IMR-90 (cell line): ENCODE data around the gene ZBTB32. TPM values are rescaled to one million over a fixed set of nuclear protein-coding genes. Genes with fewer than 3 reads are reported as not detected.

ENCODE experiments used
- ATAC-seq: fragments of 200-7000 bp; cut with Tn5 transposase; 2 replicates; pipeline ENCODE4 v1.9.1; 2020; ENCODE audit warnings: low read depth, mild to moderate bottlenecking, moderate library complexity
- BruUV-seq: library from RNA; stranded (reverse); fragments of 400-500 nt; replicated peaks from 2 replicates; lab custom pipeline; 2021; lab: Mats Ljungman, UMichigan
- CTCF ChIA-PET: fragments of 300-600 bp; formaldehyde crosslinking; extraction: SDS; loops from one replicate; lab custom pipeline; 2021; ENCODE audit warnings: antibody characterized with exemption; lab: Yijun Ruan, JAX
- POLR2A ChIA-PET: fragments of 300-600 bp; sonication (Branson Sonifier 250); formaldehyde crosslinking; loops from one replicate; lab custom pipeline; 2022; ENCODE audit warnings: antibody characterized with exemption; ENCODE audit not compliant: unreplicated experiment; lab: Charles Lee
- DNase-seq: peaks from one replicate; pipeline ENCODE4 v3.0.0; 2013
- H2AFZ ChIP-seq: replicated peaks from 2 replicates; pipeline ENCODE3; 2013; ENCODE audit warnings: low read length, mild to moderate bottlenecking; ENCODE audit not compliant: poor library complexity
- H2AK5ac ChIP-seq: 2 replicates; pipeline ENCODE4 v1.6.1; 2013; ENCODE audit warnings: low read depth, low read length, inconsistent platforms
- H2AK9ac ChIP-seq: replicated peaks from 2 replicates; pipeline ENCODE3; 2013; ENCODE audit warnings: mild to moderate bottlenecking, low read depth, low read length, moderate library complexity; ENCODE audit not compliant: poor library complexity
- H2BK120ac ChIP-seq: 2 replicates; pipeline ENCODE4 v1.6.1; 2013; ENCODE audit warnings: low read depth, low read length, inconsistent platforms
- H2BK15ac ChIP-seq: 3 replicates; pipeline ENCODE4 v1.6.1; 2013; ENCODE audit warnings: low read depth, low read length, inconsistent platforms
- H2BK20ac ChIP-seq: 2 replicates; pipeline ENCODE4 v1.6.1; 2013; ENCODE audit warnings: low read depth, mild to moderate bottlenecking, inconsistent platforms, low read length, moderate library complexity
- H2BK5ac ChIP-seq: 2 replicates; pipeline ENCODE4 v1.6.1; 2013; ENCODE audit warnings: mild to moderate bottlenecking, low read depth, low read length, inconsistent platforms; ENCODE audit not compliant: poor library complexity, severe bottlenecking
- H3K14ac ChIP-seq: replicated peaks from 2 replicates; pipeline ENCODE4 v1.6.1; 2013; ENCODE audit warnings: low read depth, low read length, inconsistent platforms
- H3K18ac ChIP-seq: 2 replicates; pipeline ENCODE4 v1.6.1; 2013; ENCODE audit warnings: low read depth, low read length, control low read depth
- H3K23ac ChIP-seq: 2 replicates; pipeline ENCODE4 v1.6.1; 2013; ENCODE audit warnings: low read depth, low read length, inconsistent platforms
- H3K27ac ChIP-seq: 2 replicates; pipeline ENCODE4 v1.5.1; 2013; ENCODE audit warnings: mild to moderate bottlenecking, control low read depth, low read length; ENCODE audit not compliant: insufficient read depth
- H3K27me3 ChIP-seq: 2 replicates; pipeline ENCODE4 v1.6.1; 2013; ENCODE audit warnings: low read length; ENCODE audit not compliant: control insufficient read depth, insufficient read depth
- H3K36me3 ChIP-seq: 2 replicates; pipeline ENCODE4 v1.6.1; 2013; ENCODE audit warnings: low read length, mixed read lengths; ENCODE audit not compliant: control insufficient read depth, insufficient read depth
- H3K4ac ChIP-seq: 2 replicates; pipeline ENCODE4 v1.6.1; 2013; ENCODE audit warnings: low read depth, low read length, inconsistent platforms
- H3K4me1 ChIP-seq: 2 replicates; pipeline ENCODE4 v1.6.1; 2013; ENCODE audit warnings: low read length, mixed read lengths; ENCODE audit not compliant: control insufficient read depth, insufficient read depth
- H3K4me2 ChIP-seq: 2 replicates; pipeline ENCODE4 v1.6.1; 2013; ENCODE audit warnings: low read depth, mild to moderate bottlenecking, control low read depth, low read length, moderate library complexity
- H3K4me3 ChIP-seq: 2 replicates; pipeline ENCODE4 v1.5.1; 2013; ENCODE audit warnings: low read depth, mild to moderate bottlenecking, control low read depth, low read length, moderate library complexity; ENCODE audit not compliant: insufficient read depth
- H3K56ac ChIP-seq: 2 replicates; pipeline ENCODE4 v1.6.1; 2013; ENCODE audit warnings: low read length, inconsistent platforms; ENCODE audit not compliant: insufficient read depth; ENCODE audit errors: extremely low read depth
- H3K79me1 ChIP-seq, 2 experiments: 2 replicates each; pipeline ENCODE4 v1.6.1; 2013; ENCODE audit warnings: low read length in 2 of 2, inconsistent platforms in 1 of 2, low read depth in 1 of 2
- H3K9ac ChIP-seq: 2 replicates; pipeline ENCODE4 v1.6.1; 2013; ENCODE audit warnings: low read depth, low read length, control low read depth
- H3K9me1 ChIP-seq: 2 replicates; pipeline ENCODE4 v1.6.1; 2013; ENCODE audit warnings: low read length, inconsistent platforms; ENCODE audit not compliant: insufficient read depth
- H3K9me3 ChIP-seq: 2 replicates; pipeline ENCODE4 v1.6.1; 2013; ENCODE audit warnings: low read length; ENCODE audit not compliant: control insufficient read depth, insufficient read depth
- H4K20me1 ChIP-seq: 2 replicates; pipeline ENCODE4 v1.6.1; 2013; ENCODE audit warnings: low read length, inconsistent platforms; ENCODE audit not compliant: insufficient read depth
- H4K5ac ChIP-seq: 2 replicates; pipeline ENCODE4 v1.6.1; 2013; ENCODE audit warnings: mild to moderate bottlenecking, low read depth, low read length, control low read depth
- H4K8ac ChIP-seq, 2 experiments: 2 replicates each; pipeline ENCODE4 v1.6.1; 2013; ENCODE audit warnings: low read depth in 2 of 2, low read length in 2 of 2, control low read depth in 1 of 2, inconsistent platforms in 1 of 2
- H4K91ac ChIP-seq: 2 replicates; pipeline ENCODE4 v1.6.1; 2013; ENCODE audit warnings: low read depth, low read length, inconsistent platforms; ENCODE audit not compliant: insufficient read depth
- BHLHE40 ChIP-seq: fragments of 150-350 bp; IDR thresholded peaks from 2 replicates; pipeline ENCODE4 v1.6.1; 2016; ENCODE audit warnings: mild to moderate bottlenecking, low read depth, low read length
- CEBPB ChIP-seq: IDR thresholded peaks from 2 replicates; pipeline ENCODE4 v1.6.1; 2012; ENCODE audit warnings: low read depth, low read length, improper control_type of control experiment
- CTCF ChIP-seq: conservative IDR thresholded peaks from 2 replicates; pipeline ENCODE4 v1.5.1; 2012; ENCODE audit warnings: mild to moderate bottlenecking, low read depth, low read length, improper control_type of control experiment
- FOS ChIP-seq: fragments of 150-350 bp; IDR thresholded peaks from 2 replicates; pipeline ENCODE4 v1.6.1; 2016; ENCODE audit warnings: low read depth, low read length
- MAZ ChIP-seq: IDR thresholded peaks from 2 replicates; pipeline ENCODE4 v1.6.1; 2012; ENCODE audit warnings: low read depth, mild to moderate bottlenecking, low read length, improper control_type of control experiment, moderate library complexity, borderline replicate concordance
- WGBS, 2 experiments: methylation state at CpG; one replicate each; pipeline versions ENCODE4 v1.1.5 to v1.1.7; 2013; ENCODE audit warnings: missing lambda C conversion rate in 2 of 2; ENCODE audit not compliant: insufficient read length in 1 of 2; ENCODE audit errors: extremely low coverage in 2 of 2; 5-methylcytosine and 5-hydroxymethylcytosine counted together
- dilution Hi-C: fragments of 300-500 bp; cut with HindIII; formaldehyde crosslinking; loops from one replicate; pipeline ENCODE4 v1.14.3; 2018; ENCODE audit warnings: low sequenced_read_pairs; ENCODE audit not compliant: unreplicated experiment
- in situ Hi-C: fragments of 300-500 bp; cut with MboI; formaldehyde crosslinking; loops from 3 replicates; pipeline ENCODE4 v1.14.3; 2019; ENCODE audit warnings: low sequenced_read_pairs, inconsistent platforms, mixed read lengths
- intact Hi-C: fragments of 100-400 bp; cut with micrococcal nuclease; formaldehyde crosslinking; loops from 2 replicates; pipeline ENCODE4 v1.10.0; 2022
- polyA plus RNA-seq, 3 experiments: library from polyadenylated mRNA; depleted of rRNA; stranded (reverse); fragments of >200 nt; gene quantifications; 2 replicates each; pipeline ENCODE4 v1.2.3, GENCODE V29; 2012; ENCODE audit warnings: low replicate concordance in 1 of 3
- total RNA-seq: library from RNA; depleted of rRNA; stranded (reverse); fragments of >200 nt; gene quantifications from 2 replicates; pipeline ENCODE4 v1.2.3, GENCODE V29; 2012

ZBTB32 gene
- total and polyA plus RNA-seq, 2 of the 4 experiments (the other 2 are of a cell fraction), result not detected

- H2BK120ac ChIP-seq, result no peak overlapping the region
- H3K4ac ChIP-seq, result no peak overlapping the region
- no peak overlapping the region for H3K23ac ChIP-seq
- no peak overlapping the region for H3K18ac ChIP-seq
- H3K56ac ChIP-seq, result no peak overlapping the region
- H2AK9ac ChIP-seq, result no peak overlapping the region
- peaks cover 94% of the 10 kb centered on the region for H3K36me3 ChIP-seq
- in situ Hi-C loops, result no loop called here
- H2AFZ ChIP-seq, result no peak overlapping the region
- dilution Hi-C loops, result no loop called here
- DNase-seq, result no peak
- ChIA-PET CTCF (no interaction called here), POLR2A (no interaction called here)
- H2BK15ac ChIP-seq, result no peak overlapping the region
- no peaks in the 10 kb centered on the region for H3K4me1 ChIP-seq
- TF ChIP-seq CEBPB (no peak), FOS (no peak), MAZ (no peak), CTCF (no peak), BHLHE40 (no peak)
- no peak overlapping the region for H2AK5ac ChIP-seq
- ATAC-seq, result no peak
- H3K27ac ChIP-seq, result no peak overlapping the region
- intact Hi-C loops, result no loop called here
- H3K9me1 ChIP-seq, result no peaks in the 10 kb centered on the region
- H3K9me3 ChIP-seq, result no peaks in the 10 kb centered on the region
- H3K14ac ChIP-seq, result no peak overlapping the region
- peaks cover 0 to 16% of the 10 kb centered on the region in 2 experiments; a peak in 3 of 4 replicates for H3K79me1 ChIP-seq
- H2BK5ac ChIP-seq, result no peak overlapping the region
- BruUV-seq, result no TSS peak
- H2BK20ac ChIP-seq, result no peak overlapping the region
- peaks cover 9% of the 10 kb centered on the region for H4K20me1 ChIP-seq
- WGBS, 2 experiments, result 97% methylated on average over 9 of the region's 11 CpGs; no CpG with 5 or more reads in 1 of the 2 experiments
- no peak overlapping the region for H4K5ac ChIP-seq
- H3K9ac ChIP-seq, result no peak overlapping the region
- no peaks in the 10 kb centered on the region for H3K27me3 ChIP-seq
- H3K4me3 ChIP-seq, result no peak overlapping the region
- H3K4me2 ChIP-seq, result no peak overlapping the region
- H4K8ac ChIP-seq, result no peak overlapping the region
- no peak overlapping the region for H4K91ac ChIP-seq
Observed at GRCh38 chr19:35729763-35730162, 25.4 kb downstream of the ZBTB32 start.
